NCI-H524 (cell line): Measurements from ENCODE around the gene OXGR1.
A peak's percentile ranks its signal among the peaks of the same experiment; 100 is the strongest.
"Not testable (repeated sequence)": the region's sequence is repeated elsewhere in the genome, so short reads cannot be mapped to it uniquely, and the experiment has no call there.

Source experiments
- DNase-seq, 2 experiments: peaks; one replicate each; lab custom pipeline; 2025; lab: John Stamatoyannopoulos, UW

OXGR1 gene

GRCh38 chr13:97005625-97006262, 11.5 kb upstream of the OXGR1 start:
- no peak for DNase-seq

- no peak for DNase-seq
These were observed 10.6 kb upstream of the OXGR1 start for GRCh38 chr13:97004886-97005285.

GRCh38 chr13:97004096-97004876, 10.0 kb upstream of the OXGR1 start:
- DNase-seq, result no peak

GRCh38 chr13:97003071-97003470, 8.8 kb upstream of the OXGR1 start:
- DNase-seq, result no peak

- DNase-seq, result no peak
These were observed 8.3 kb upstream of the OXGR1 start for GRCh38 chr13:97002581-97002980.

GRCh38 chr13:97001636-97002035, 7.4 kb upstream of the OXGR1 start:
- no peak for DNase-seq

- DNase-seq, result no peak
These were observed 6.1 kb upstream of the OXGR1 start for GRCh38 chr13:97000295-97000925.

GRCh38 chr13:96999091-96999490, 4.8 kb upstream of the OXGR1 start:
- no peak for DNase-seq

GRCh38 chr13:96998051-96998450, 3.8 kb upstream of the OXGR1 start:
- no peak for DNase-seq

GRCh38 chr13:96996886-96997285, 2.6 kb upstream of the OXGR1 start:
- DNase-seq, result no peak

GRCh38 chr13:96996107-96996506, 1.8 kb upstream of the OXGR1 start:
- DNase-seq, result no peak

- no peak for DNase-seq
These were observed 575 bp upstream of the OXGR1 start for GRCh38 chr13:96994858-96995243.

GRCh38 chr13:96993634-96994016, 651 bp downstream of the OXGR1 start:
- peak in 1 of 2 experiments; percentile 16 for DNase-seq

GRCh38 chr13:96992633-96993032, 1.6 kb downstream of the OXGR1 start:
- peak in 1 of 2 experiments; percentile 5 for DNase-seq

GRCh38 chr13:96991072-96991471, 3.2 kb downstream of the OXGR1 start:
- no peak for DNase-seq

- peak; percentile 48 to 64 for DNase-seq
These were observed 5.8 kb downstream of the OXGR1 start for GRCh38 chr13:96988441-96988840.

- DNase-seq, result peak; percentile 27 to 39
These were observed 10.2 kb downstream of the OXGR1 start for GRCh38 chr13:96984051-96984508.

- DNase-seq, result no peak
These were observed 11.6 kb downstream of the OXGR1 start for GRCh38 chr13:96982672-96983071.

- not testable (repeated sequence) for DNase-seq
These were observed 14.4 kb downstream of the OXGR1 start for GRCh38 chr13:96979861-96980260.

GRCh38 chr13:96968027-96968426, 26.2 kb downstream of the OXGR1 start:
- no peak for DNase-seq

- no peak for DNase-seq
These were observed 27.0 kb downstream of the OXGR1 start for GRCh38 chr13:96967248-96967745.

- no peak for DNase-seq
These were observed 27.7 kb downstream of the OXGR1 start for GRCh38 chr13:96966415-96967102.
